ENCODE results near the gene PPP1R9A. TPM values are rescaled to one million over a fixed set of nuclear protein-coding genes. Genes with fewer than 3 reads are reported as not detected.

PPP1R9A gene
- 39.5 TPM for total RNA-seq

- peak; percentile 48 for DNase-seq (ENCODE audit: low spot score)
These were observed at the start of gene PPP1R9A for GRCh38 chr7:94907026-94907810. Gene PPP1R9A (plus strand): TSS chr7:94907594. CDS start chr7:94910114, 2,520 bp downstream.

DNA sequence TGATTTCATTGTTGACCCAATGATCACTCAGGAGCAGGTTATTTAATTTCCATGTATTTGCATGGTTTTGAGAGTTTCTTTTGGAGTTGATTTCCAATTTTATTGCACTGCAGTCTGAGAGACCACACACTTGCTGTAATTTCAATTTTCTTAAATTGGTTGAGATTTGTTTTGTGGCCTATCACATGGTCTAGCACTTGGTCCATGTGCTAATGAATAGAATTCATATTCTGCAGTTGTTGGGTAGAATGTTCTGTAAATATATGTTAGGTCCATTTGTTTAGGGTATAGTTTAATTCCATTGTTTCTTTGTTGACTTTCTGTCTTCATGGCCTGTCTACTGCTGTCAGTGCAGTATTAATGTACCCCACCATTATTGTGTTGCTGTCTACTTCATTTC lies 36.3 kb upstream of the PPP1R9A start:
- no peak for DNase-seq (ENCODE audit: low spot score)

DNA sequence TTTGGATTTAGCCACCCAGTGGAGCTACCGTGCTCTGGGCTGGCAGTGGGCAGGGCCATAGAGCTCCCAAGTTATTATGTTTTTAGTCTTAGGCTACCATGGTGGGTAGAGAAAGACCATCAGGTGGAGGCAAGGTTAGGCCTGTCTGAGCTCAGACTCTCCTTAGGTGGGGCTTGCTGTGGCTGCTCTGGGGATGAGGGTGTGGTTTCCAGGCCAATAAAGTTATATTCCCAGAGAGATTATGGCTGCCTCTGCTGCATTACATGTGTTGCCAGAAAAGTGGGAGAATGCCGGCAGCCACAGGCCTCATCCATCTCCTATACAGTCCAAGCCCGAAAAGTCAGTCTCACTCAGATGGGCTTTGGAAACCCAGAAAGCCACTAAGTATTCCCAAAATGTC lies 34.2 kb upstream of the PPP1R9A start:
- DNase-seq (ENCODE audit: low spot score) = no peak

DNA sequence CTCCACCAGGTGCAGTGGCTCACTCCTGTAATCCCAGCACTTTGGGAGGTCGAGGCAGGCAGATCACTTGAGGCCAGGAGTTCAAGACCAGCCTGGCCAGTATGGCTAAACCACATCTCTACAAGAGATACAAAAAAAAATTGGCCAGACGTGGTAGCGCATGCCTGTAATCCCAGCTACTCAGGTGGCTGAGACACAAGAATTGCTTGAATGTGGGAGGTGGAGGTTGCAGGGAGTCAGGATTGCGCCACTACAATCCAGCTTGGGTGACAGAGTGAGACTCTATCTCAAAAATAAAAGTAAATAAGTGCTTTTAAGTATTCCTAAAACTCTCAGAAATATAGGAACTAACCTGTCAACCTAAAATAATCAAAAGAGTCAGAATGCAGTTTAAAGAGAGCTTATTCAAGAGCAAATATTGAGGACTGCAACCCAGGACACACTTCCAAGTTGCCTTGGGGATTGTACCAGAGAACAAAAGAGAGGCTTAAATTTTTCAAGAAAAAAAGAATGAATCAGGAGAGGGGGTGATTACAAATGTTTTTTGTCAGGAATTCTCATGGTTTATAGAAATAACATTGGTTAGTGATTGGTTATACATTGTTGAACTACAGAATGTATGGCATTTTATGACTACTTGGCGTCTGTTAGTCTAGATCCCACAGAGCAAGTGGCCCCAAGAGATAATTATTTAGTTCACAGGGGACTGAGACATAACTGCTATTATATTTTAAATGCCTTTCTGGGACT lies 33.2 kb upstream of the PPP1R9A start:
- DNase-seq (ENCODE audit: low spot score) = no peak

DNA sequence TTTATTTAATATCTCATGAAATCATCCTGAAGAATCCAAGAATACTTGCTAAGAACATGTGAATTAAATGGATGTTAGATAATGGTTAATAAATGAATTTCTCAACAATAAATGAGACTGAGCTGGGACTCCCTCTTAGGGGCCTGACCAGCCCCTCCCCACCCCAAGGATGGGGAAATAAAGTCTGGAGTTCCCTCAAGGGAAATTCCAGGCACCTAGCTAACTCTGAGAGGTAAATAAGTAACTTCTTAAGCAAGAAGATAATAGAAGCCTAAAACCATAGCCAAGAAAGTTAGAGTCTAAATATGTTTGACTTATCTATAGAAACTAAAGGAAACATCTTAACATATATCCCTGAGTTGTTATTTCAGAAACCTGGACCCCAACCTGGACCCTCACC lies 32.2 kb upstream of the PPP1R9A start:
- no peak for DNase-seq (ENCODE audit: low spot score)

DNA sequence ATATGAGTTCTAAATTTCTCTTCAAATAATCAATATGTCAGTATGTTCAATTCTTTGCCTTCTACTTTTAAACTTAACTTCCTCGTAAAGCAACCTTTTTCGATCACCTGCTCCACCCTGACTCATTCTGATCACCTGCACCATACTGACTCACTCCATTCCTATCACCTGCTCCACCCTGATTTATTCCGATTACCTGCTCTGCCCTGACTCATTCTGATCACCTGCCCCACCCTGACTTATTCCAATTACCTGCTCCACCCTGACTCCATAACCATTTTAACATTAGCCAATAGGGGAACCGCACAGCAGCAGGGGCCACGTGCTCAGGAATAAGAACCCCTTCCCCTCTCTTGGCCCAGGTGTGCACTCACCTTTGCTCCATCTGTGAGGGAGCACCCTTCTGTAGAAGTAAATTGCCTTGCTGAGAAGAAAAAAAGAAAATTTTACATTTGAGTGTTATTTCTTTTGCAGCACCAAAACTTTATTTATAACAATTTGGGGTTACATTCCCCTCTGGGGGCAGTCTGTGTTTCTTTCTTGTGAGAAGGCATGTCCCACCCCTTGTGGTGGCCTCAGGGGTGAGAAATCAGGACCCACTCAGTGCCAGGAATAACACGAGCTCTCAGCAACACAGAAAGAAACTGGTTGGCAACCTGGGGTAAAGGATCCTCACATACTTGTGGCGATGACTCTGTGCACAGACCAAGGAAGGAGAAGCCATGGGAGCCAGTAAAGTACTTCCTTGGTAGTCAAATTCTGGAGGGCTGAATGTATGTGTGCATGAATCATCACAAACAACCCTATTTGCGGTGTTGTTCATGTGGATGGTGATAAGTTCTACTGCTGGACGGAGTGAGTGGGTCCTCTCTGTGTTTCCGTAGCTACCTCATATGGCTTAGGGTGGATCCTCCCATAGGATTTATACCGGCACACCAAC lies 29.4 kb upstream of the PPP1R9A start:
- no peak for DNase-seq (ENCODE audit: low spot score)

DNA sequence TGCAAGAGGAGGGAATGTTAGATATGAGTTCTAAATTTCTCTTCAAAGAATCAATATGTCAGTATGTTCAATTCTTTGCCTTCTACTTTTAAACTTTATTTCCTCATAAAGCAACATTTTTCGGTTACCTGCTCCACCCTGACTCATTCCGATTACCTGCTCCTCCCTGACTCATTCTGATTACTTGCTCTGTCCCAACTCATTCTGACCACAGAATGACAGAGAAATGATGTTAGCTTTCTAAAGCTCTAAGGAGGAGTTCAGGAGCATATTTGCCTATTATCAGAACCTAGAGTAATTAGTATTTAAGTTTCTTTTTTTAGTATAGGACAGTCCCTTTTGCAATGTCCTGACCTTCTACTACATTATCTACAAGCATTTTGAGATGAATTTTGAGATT lies 24.5 kb upstream of the PPP1R9A start:
- DNase-seq (ENCODE audit: low spot score) = no peak

GRCh38 chr7:94883616-94884015 lies 23.8 kb upstream of the PPP1R9A start:
- DNase-seq (ENCODE audit: low spot score) = no peak

DNA sequence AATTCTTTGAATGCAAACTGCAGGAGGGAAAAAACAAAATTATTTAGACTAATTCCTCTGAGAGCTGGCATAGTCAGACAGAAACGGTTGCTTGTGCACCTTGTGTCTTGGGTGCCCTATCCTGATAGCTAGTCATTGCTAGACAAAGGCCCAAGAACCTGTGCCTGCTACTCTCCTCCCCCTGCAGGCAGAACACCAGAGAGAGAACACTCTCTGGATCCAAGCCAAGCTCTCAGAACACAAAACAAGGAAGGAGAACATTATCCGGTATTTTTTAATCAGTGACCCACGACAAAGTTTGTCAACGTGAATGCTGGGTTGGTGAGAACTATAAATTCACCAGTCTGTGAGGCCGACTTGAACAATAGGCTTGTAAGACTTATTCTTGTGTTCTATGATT lies 18.8 kb upstream of the PPP1R9A start:
- DNase-seq (ENCODE audit: low spot score) = peak; percentile 61

DNA sequence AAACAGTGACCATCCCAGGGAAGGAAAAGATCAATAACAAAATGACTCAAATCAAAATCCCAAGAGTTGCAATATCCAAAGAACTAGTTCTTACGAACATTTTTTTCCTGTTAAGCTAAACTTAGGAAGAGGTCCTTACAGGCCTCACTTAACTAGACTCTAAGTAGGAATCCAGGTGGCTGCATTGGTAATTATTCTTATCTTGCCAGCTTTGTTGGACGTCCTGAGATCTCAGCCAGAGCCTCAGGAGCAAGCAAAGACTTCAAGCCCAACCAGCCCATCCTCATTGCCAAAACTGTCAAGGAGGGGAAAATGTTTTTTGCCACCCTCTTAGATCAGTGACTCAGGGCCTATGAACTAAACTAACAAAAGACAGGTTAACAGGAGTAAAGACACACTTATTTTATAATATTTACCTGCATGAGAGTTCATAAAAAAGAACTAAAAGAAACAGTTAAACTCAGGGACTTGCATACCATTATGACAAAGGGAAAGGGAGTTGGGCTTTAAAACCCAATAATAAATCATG lies 18.3 kb upstream of the PPP1R9A start:
- no peak for DNase-seq (ENCODE audit: low spot score)

DNA sequence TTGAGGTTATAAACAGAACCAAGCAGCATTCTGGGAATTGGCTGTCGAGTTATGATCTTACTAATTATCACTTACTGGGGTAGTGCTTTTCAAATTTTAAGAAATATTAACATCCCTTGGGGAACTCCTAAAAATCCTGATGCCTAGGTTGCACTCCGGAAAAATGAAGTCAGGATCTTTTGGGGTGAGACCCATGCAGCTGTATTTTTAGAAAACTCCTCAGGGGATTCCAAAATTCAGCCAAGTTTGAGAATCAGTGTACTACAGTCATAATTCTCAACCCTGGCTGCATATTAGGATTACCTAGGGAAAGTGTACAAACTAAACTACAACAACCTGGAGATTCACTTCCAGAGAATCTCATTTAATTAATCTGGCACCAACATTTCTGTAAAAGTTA lies 17.2 kb upstream of the PPP1R9A start:
- DNase-seq (ENCODE audit: low spot score) = no peak

DNA sequence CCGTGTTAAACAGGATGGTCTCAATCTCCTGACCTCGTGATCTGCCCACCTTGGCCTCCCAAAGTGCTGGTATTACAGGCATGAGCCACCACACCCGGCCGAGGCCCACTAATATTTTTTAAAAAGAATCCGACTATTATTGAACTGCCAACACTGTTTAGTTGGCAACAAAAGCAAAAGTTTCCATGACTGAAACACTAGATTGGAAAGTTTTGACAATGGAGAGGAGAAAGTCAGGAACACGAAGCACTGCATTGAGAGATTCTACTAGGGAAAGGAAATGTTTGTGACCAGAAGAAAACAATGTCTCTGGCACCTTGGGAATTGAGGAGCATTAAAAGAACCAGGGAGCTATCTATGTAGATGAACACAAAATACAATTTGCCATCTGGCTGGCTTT lies 13.7 kb upstream of the PPP1R9A start:
- no peak for DNase-seq (ENCODE audit: low spot score)

GRCh38 chr7:94897541-94897940 lies 9.9 kb upstream of the PPP1R9A start:
- no peak for DNase-seq (ENCODE audit: low spot score)

DNA sequence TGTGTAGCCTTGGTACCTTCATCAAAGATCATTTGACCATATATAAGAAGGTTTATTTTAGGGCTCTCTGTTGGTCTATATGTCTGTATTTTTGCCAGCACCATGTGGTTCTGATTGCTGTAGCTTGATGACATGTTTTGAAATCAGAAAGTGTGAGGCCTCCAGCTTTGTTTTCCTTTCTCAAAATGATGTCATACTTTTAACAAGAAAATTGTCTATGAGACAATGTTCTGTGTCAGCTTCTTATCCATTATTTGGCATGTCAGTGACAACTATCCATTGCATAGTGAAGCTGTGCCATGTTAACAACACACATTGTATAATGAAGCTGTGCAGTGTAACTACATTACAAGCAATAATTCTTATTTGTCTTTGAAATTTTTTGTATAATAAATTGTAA lies 9.1 kb upstream of the PPP1R9A start:
- DNase-seq (ENCODE audit: low spot score) = no peak

DNA sequence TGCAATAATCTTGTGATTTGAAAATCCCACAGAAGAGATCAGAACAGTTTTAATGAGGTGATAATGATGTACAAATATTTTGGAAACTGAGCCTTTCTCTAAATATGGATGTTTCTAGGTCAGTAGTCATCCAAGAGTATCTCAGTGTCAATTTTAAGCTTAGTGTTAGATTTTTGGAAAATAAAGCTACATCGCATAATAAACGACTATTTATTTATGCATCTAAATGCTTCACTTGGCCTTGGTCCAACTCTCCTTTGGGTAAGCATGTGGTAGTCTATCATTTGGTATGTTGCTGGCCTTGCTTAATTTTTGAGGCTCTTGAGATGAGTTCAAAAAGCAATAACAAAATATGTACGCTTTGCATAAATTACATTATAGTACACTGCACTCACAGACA lies 5.4 kb upstream of the PPP1R9A start:
- DNase-seq (ENCODE audit: low spot score) = no peak

- no peak for DNase-seq (ENCODE audit: low spot score)
These were observed 3.4 kb upstream of the PPP1R9A start for GRCh38 chr7:94903971-94904370.

DNA sequence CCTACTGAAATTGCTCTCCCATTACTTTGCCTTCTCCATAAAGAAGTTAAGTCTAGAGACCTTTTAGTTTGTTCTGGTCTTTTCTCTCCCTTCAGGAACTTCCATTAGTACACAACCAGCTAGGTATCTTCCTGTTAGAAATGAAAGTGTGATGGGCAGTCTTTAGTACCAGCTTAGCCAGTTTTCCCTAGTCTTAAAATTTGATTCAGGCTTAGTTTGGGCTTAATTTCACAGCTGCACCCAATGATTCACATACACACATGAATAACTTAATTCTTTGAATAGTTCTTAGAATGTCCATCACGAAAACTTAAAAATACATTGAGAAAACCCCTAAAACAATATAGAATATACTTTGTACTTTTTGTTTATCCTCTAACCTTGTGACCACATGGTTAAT lies 2.4 kb upstream of the PPP1R9A start:
- DNase-seq (ENCODE audit: low spot score) = no peak

- DNase-seq (ENCODE audit: low spot score) = no peak
These were observed 1.1 kb upstream of the PPP1R9A start for GRCh38 chr7:94906065-94906851.

DNA sequence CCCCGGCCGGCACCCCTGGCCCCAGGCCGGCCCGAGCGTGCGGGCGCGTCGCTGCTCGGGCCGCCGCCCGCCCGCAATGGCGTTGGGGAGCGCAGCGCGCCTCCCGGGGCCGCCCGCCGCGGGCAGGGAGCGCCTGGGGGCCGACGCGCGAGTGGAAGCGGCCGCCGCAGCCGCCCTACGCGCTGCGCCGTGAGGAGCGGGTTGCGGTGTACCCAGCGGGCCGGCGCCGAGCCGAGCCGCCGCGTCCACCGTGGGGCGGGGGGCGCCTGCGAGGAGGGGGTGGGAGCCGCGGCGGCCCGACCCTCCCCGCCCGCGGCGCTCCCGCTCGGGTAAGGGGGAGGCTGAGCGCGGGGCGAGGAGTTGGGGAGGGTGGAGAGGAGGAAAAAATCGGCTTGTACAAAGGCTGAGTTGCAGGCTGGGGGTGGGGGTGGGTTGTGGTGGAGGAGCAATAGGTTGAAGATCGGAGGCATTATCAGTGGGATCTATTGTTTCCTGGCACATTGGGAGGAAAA lies 473 bp downstream of the PPP1R9A start:
- no peak for DNase-seq (ENCODE audit: low spot score)

GRCh38 chr7:94908323-94909178 lies 1.2 kb downstream of the PPP1R9A start:
- DNase-seq (ENCODE audit: low spot score) = no peak

Measured in ureter (tissue), 1 donor.